HuH-7 (cell line): ENCODE data around the gene SORCS2.

Experiments used
- DNase-seq: peaks from one replicate; pipeline ENCODE4 v3.0.0; 2011; ENCODE audit warnings: low spot score

Gene SORCS2

GRCh38 chr4:7474320-7474719 is 282.0 kb downstream of the SORCS2 start:
- no peak for DNase-seq

DNA sequence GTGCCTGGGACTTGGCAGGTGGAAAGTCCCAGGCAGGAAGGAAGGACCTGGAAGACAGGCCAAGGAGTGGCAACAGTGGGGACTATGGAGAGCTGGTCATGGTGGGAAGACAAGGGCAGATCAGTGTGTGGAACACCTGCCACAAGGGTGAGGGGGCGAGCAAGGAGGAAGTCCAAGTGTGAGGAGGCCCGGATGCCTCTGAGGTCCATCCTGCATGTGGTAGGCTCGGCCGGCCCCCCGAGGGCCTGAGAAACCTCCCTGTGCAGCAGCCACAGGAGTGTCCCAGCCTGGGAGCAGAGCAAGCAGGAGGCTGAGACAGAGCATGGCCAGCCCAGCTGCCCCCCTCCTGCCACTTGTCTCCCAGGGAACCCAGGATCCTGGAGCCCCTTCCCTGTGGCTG is 282.9 kb downstream of the SORCS2 start:
- DNase-seq, result no peak

GRCh38 chr4:7476820-7477219 is 284.5 kb downstream of the SORCS2 start:
- no peak for DNase-seq

DNA sequence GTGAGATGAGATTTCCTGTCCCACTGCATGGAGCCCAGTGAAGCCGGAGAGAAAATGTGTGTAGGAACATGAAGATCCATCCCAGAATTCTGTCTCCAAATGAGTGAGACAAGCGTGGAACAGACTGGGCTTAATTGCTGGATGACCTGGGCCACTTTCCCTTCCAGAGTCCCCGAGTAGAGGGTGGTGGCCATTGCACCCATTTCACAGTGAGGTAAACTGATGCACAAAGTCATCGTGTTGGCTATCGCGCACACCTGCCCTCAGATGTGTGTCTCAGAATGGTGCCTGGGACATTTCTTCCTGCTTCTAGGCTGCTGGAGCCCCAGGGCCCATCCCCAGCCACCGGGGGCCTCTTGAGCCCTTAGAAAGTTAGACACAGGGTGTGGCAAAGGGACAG is 285.4 kb downstream of the SORCS2 start:
- no peak for DNase-seq

- DNase-seq, result no peak
These were observed 286.3 kb downstream of the SORCS2 start for GRCh38 chr4:7478665-7479064.

DNA sequence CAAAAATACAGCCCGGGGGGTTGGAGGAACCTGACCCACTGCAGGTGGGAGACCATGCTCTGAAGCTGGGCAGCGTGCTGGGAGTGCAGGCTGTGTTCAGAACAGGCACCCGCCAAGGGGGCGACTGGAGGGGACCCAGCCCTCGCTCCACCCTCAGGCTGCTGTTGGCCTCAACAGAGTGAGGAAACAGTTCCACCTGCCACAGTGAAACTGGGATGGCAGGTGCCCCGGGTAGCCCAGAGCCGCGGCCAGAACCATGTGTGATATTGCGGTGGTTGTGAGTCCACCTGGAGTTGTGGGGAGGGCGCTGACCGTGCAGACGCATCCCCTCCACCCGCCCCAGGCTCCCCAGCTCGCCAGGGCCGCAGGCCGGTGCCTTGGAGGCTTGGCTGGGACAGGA is 288.1 kb downstream of the SORCS2 start:
- DNase-seq, result no peak

GRCh38 chr4:7481227-7481626 is 288.9 kb downstream of the SORCS2 start:
- DNase-seq, result no peak

GRCh38 chr4:7485096-7485495 is 292.8 kb downstream of the SORCS2 start:
- DNase-seq, result no peak

DNA sequence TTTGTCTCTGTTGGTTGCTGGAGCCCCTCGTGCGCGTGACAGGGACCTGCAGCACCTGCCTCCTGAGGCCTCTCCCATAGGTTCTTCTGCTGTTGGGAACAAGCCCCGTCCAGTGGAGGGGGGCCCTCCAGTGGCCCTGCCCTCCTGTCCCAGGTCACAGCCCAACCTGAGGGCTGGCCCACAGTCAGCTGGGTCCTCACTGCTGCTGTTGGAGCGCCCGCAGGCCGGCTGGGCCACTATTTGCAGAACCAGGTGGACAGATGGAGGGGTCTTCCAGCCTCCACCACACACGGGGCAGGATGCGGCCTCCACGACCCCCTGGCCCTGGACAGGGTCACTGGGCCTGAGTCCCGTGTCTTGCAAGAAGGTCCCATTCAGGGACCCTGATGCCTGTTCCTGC is 293.8 kb downstream of the SORCS2 start:
- no peak for DNase-seq

DNA sequence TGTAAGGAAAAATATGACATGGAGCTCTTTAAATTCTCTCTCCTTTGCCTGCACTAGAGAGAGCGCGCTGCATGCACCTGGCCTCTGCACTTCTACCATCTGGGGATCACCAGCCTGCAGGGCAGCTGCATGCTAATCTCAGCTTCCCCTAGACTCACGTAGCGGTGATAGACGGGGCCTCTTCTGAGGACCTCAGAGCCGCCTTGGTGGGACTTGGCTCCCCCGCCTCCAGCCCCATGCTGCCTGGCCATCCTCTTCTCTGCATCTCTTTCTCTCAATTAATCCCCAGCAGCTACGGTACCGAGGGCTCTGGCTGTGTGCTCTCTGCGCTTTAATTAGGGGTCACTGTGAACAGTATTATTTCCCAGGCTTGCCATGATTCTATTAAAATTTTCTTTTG is 295.2 kb downstream of the SORCS2 start:
- no peak for DNase-seq

DNA sequence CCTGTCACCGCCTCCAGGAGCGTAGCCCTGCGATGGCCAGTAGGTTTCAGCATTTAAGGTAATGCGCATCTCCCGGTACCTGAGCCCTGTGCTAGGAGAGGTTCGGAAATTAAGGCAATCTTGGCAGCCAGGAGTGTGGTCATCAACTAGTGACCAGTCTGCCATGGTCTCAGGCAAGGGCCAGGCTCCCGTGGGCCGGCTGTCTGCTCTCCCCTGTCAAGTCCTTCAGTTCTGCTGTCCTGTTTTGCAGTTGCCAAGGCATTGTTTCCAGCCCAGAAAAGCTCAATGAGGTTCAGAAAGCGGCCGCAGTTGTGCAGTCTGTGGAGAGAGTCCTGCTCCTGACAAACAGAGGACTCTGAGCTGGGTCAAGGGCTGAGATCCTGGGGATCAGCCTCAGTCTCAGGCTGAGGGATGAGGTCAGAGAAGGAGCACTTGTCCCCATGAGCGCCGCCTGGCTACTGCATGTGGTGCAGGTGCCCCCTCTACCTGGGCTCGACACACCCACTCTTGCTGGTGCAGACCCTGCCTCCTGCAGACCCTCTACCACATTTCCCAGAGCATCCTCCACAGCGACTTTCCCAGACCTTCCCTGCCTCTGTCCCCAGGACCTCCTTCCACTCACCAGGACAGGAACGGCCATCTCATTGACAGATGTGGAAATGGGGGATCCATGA is 295.8 kb downstream of the SORCS2 start:
- DNase-seq, result no peak

- no peak for DNase-seq
These were observed 299.6 kb downstream of the SORCS2 start for GRCh38 chr4:7491915-7492314.

GRCh38 chr4:7498446-7499200 is 306.3 kb downstream of the SORCS2 start:
- DNase-seq, result no peak

GRCh38 chr4:7499661-7500060 is 307.3 kb downstream of the SORCS2 start:
- DNase-seq, result no peak

DNA sequence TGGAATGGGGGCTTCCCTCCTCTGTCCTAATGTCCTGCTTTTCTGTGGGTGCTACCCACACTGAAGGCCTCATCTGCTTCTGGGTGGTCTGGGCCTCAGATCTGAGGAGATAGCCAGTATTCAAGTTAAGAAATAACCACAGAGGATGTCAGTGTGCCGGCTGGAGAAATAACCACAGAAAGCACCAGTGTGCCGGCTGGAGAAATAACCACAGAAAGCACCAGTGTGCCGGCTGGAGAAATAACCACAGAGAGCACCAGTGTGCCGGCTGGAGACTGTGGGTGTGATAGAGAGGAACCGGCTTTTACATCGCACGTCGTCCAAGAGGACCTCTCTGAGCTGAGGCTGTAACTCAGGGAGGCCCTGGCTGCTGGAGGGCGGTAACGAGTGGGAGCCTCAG is 308.1 kb downstream of the SORCS2 start:
- no peak for DNase-seq

- no peak for DNase-seq
These were observed 309.0 kb downstream of the SORCS2 start for GRCh38 chr4:7501314-7501713.

- DNase-seq, result no peak
These were observed 309.5 kb downstream of the SORCS2 start for GRCh38 chr4:7501873-7502272.

DNA sequence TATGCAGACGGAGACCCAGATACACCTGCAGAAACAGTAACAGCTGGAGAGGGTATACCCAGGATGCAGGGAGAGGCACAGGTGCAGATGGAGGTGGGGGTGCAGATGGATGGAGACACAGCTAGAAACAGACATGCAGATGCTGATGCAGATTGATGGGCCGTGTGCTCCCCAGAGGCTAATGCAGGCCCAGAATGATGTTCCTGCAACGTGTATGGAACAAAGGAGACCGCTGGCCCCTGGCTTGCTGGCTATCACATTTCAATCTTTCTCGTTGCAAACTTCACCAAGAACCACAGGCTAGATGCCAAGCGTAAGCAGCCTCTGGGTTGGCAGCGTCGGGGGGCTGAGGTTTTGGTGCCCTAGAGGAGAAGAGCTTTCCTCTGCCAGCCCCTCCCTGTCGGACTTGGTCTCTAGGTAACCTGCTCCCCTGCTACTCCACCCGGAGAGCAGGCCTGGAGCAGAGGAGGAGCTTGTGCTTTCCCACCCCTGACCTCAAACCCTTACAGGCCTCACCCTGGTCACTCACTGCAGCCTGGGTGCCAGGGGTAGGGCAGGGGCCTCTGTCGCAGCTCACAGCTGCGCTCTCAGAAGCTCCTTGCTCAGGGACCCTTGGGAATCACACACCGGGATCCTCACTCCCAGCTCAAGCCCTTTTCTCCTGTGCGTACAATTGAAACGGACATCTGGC is 311.4 kb downstream of the SORCS2 start:
- no peak for DNase-seq

DNA sequence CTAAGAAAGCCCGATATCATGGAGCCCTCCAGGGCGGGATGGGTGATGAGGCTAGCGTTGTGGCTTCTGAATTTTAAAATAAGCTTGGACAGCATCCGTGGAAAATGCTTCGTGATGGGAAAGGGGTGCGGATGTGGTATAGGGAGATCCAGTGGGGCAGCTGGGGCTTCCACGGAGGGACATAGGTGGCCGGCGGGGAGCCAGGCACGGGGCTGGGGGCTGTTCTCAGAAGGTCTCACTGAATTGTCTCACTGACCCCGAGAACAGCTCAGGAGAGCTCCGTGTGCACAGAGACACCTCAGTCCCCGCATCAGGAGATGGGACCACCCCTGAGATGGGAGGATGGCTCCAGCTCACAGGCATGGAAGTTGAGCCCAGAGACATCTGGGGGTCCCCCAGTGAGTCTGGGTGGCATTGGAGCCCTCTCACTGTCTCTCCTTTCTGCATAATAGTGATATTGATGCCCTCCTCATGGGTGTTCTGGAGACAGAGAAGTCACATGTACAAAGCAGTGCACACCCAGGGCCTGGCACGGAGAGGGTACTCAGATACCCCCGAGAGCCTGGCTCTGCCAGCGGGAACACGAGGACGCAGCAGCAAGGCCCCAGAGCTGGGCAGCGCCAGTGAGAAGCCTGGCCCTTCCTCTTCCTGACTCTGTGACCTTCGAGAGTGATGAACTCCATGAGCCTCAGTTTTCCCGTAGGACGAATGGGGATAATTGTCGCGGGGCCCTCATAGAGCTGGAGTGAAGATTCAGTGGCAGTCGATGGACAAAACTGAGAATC is 313.0 kb downstream of the SORCS2 start:
- no peak for DNase-seq

DNA sequence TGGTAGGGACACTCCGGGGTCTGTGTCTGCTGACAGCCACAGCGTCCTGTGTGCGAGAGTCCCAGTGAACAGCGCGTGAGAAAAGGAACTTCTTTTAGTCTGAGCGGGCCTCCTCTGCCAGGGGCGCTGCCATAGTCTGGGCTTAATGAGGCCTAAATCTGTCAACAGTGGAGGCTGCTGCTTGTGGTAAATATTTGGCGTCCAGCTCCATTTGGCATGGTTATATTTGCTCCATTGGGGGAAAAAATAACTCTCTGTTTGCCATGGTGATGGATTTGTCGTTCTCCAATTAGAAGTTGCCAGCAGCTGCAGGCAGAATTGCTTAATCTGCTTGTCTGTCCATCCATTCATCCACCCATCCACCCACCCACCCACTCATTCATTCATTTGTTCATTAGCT is 313.8 kb downstream of the SORCS2 start:
- DNase-seq, result no peak

GRCh38 chr4:7506572-7506971 is 314.2 kb downstream of the SORCS2 start:
- no peak for DNase-seq

GRCh38 chr4:7507381-7507780 is 315.0 kb downstream of the SORCS2 start:
- no peak for DNase-seq

GRCh38 chr4:7510066-7510465 is 317.7 kb downstream of the SORCS2 start:
- DNase-seq, result no peak
